ENCODE results near the gene ZSWIM8.

DNA sequence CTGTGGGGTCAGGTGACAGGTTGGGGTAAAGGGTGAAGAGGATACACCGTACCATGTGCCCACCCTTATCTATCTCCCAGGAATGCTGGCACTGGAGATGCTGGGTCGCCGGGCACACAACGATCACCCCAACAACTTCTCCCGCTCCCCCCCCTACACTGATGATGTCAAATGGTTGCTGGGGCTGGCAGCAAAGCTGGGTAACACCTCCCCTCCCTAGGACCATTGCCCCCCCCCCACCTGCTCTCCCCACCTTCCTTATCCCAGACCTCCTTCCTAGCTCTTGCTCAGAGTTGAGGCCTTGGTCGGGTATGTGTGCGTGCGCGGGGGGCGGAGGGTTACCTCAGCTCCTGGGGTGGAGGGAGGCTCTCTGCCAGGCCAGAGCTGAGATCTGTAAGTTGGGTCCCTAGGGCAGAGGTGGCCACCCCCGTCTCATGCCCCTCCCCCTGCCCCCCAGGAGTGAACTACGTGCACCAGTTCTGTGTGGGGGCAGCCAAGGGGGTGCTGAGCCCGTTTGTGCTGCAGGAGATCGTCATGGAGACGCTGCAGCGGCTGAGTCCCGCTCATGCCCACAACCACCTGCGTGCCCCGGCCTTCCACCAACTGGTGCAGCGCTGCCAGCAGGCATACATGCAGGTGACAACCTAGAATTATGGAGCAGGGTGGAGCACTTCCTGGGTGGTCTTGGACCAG, 15.3 kb downstream of the ZSWIM8 start:
- TF ChIP-seq, protein P1, sequence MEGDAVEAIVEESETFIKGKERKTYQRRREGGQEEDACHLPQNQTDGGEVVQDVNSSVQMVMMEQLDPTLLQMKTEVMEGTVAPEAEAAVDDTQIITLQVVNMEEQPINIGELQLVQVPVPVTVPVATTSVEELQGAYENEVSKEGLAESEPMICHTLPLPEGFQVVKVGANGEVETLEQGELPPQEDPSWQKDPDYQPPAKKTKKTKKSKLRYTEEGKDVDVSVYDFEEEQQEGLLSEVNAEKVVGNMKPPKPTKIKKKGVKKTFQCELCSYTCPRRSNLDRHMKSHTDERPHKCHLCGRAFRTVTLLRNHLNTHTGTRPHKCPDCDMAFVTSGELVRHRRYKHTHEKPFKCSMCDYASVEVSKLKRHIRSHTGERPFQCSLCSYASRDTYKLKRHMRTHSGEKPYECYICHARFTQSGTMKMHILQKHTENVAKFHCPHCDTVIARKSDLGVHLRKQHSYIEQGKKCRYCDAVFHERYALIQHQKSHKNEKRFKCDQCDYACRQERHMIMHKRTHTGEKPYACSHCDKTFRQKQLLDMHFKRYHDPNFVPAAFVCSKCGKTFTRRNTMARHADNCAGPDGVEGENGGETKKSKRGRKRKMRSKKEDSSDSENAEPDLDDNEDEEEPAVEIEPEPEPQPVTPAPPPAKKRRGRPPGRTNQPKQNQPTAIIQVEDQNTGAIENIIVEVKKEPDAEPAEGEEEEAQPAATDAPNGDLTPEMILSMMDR (IDR thresholded peaks at IDR 0.05), result no peak
- no peak for TF ChIP-seq EZH2 (IDR thresholded peaks at IDR 0.05)
